Upper lobe of right lung (tissue), 1 donor: ENCODE data around the gene MAST1. TPM values are rescaled to one million over a fixed set of nuclear protein-coding genes. Genes with fewer than 3 reads are reported as not detected.

Experiments used
- ATAC-seq: fragments of 200-7000 bp; cut with Tn5 transposase; one replicate; pipeline ENCODE4 v1.9.1; 2020; ENCODE audit warnings: mild to moderate bottlenecking, moderate library complexity
- DNase-seq: peaks from one replicate; pipeline ENCODE4 v3.0.0-alpha.2; 2020
- H3K27ac ChIP-seq: fragments of 200-600 bp; one replicate; pipeline ENCODE4 v1.8.0; 2022
- H3K27me3 ChIP-seq: fragments of 200-600 bp; one replicate; pipeline ENCODE4 v1.8.0; 2022; ENCODE audit warnings: mild to moderate bottlenecking
- H3K36me3 ChIP-seq: fragments of 200-600 bp; one replicate; pipeline ENCODE4 v1.8.0; 2022
- H3K4me1 ChIP-seq: fragments of 200-600 bp; one replicate; pipeline ENCODE4 v1.8.0; 2022
- H3K4me3 ChIP-seq: fragments of 200-600 bp; one replicate; pipeline ENCODE4 v1.8.0; 2022; ENCODE audit warnings: mild to moderate bottlenecking
- H3K9me3 ChIP-seq: fragments of 200-600 bp; one replicate; pipeline ENCODE4 v1.8.0; 2022
- intact Hi-C: fragments of 100-400 bp; cut with DNase I; formaldehyde crosslinking; loops from one replicate; pipeline ENCODE4 v1.11.0; 2022
- total RNA-seq: library from RNA; stranded (reverse); fragmentation: NEBNext Ultra II Directional; extraction: Animal tissue kit (Norgen Biotek cat#: 25700); gene quantifications from one replicate; pipeline ENCODE4 v1.2.1, GENCODE V29; 2021
- TF ChIP-seq, protein P1 (sequence below): fragments of 200-600 bp; IDR thresholded peaks from one replicate; pipeline ENCODE4 v1.8.0; 2022; ENCODE audit warnings: antibody characterized with exemption
- donor health status: DM: no; HTN: yes; CAD: no; lungs with severe emphysema.

MAST1 gene
- total RNA-seq, 1 donor from 2014 or later = not detected

- H3K27ac ChIP-seq = no peak overlapping the region
- no peak overlapping the region for H3K4me3 ChIP-seq
- no peaks in the 10 kb centered on the region for H3K27me3 ChIP-seq
- peaks cover 25% of the 10 kb centered on the region for H3K36me3 ChIP-seq
- DNase-seq = no peak
- peaks cover 13% of the 10 kb centered on the region for H3K4me1 ChIP-seq
- intact Hi-C loops = no loop called here
- H3K9me3 ChIP-seq = no peaks in the 10 kb centered on the region
- TF ChIP-seq, protein P1, sequence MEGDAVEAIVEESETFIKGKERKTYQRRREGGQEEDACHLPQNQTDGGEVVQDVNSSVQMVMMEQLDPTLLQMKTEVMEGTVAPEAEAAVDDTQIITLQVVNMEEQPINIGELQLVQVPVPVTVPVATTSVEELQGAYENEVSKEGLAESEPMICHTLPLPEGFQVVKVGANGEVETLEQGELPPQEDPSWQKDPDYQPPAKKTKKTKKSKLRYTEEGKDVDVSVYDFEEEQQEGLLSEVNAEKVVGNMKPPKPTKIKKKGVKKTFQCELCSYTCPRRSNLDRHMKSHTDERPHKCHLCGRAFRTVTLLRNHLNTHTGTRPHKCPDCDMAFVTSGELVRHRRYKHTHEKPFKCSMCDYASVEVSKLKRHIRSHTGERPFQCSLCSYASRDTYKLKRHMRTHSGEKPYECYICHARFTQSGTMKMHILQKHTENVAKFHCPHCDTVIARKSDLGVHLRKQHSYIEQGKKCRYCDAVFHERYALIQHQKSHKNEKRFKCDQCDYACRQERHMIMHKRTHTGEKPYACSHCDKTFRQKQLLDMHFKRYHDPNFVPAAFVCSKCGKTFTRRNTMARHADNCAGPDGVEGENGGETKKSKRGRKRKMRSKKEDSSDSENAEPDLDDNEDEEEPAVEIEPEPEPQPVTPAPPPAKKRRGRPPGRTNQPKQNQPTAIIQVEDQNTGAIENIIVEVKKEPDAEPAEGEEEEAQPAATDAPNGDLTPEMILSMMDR = no peak
- no peak for ATAC-seq
Measured at GRCh38 chr19:12893582-12893981, 55.3 kb downstream of the MAST1 start.

- H3K36me3 ChIP-seq = peaks cover 36% of the 10 kb centered on the region
- H3K9me3 ChIP-seq = no peaks in the 10 kb centered on the region
- TF ChIP-seq, protein P1 = no peak
- intact Hi-C loops = no loop called here
- H3K27me3 ChIP-seq = no peaks in the 10 kb centered on the region
- H3K27ac ChIP-seq = no peak overlapping the region
- no peak overlapping the region for H3K4me3 ChIP-seq
- DNase-seq = no peak
- H3K4me1 ChIP-seq = peaks cover 10% of the 10 kb centered on the region
- no peak for ATAC-seq
Measured at GRCh38 chr19:12896460-12896859, 58.1 kb downstream of the MAST1 start.

DNA sequence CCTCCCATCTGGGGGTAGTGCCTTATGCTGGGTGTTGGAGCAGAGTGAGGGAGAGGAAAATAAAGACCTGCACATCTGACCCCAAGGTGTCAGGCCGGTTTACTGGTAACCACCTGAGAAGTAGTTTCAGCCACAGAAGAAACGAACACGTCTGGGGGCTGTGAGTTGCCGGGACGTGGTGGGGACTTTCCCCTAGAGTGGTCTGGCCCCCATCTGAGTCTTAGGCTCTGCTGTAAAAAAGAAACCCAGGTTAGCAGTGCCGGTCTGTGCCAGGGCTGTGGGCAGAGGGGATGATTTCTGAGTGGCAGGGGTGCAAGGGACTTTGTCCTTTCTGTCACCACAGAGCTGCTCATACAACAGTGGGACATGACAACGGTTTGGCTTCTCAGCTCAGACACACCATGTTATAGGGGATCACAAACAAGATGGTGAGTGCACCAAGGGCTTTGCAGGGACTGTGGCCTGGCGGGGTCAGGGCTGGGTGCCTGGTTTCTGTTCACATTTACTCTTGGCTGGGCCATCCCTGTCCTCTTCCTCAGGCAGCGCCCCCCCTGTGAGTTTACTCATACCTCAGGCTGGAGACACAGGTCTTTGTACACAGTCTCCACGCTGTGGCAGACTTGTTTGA, 61.7 kb downstream of the MAST1 start:
- no peak for DNase-seq
- ATAC-seq = no peak
- TF ChIP-seq, protein P1 = no peak
- peaks cover 27% of the 10 kb centered on the region for H3K36me3 ChIP-seq
- no peak overlapping the region for H3K27ac ChIP-seq
- no peaks in the 10 kb centered on the region for H3K9me3 ChIP-seq
- intact Hi-C loops = no loop called here
- H3K4me3 ChIP-seq = no peak overlapping the region
- H3K4me1 ChIP-seq = no peaks in the 10 kb centered on the region
- H3K27me3 ChIP-seq = no peaks in the 10 kb centered on the region

- no peaks in the 10 kb centered on the region for H3K4me1 ChIP-seq
- peak overlapping the region; percentile 24 for H3K27ac ChIP-seq
- H3K4me3 ChIP-seq = no peak overlapping the region
- no peaks in the 10 kb centered on the region for H3K36me3 ChIP-seq
- no peaks in the 10 kb centered on the region for H3K9me3 ChIP-seq
- ATAC-seq (peak; percentile 90), DNase-seq (no peak)
- TF ChIP-seq, protein P1 = no peak
- intact Hi-C loops = no loop called here
- H3K27me3 ChIP-seq = no peaks in the 10 kb centered on the region
Measured at GRCh38 chr19:12907166-12907565, 68.9 kb downstream of the MAST1 start.

DNA sequence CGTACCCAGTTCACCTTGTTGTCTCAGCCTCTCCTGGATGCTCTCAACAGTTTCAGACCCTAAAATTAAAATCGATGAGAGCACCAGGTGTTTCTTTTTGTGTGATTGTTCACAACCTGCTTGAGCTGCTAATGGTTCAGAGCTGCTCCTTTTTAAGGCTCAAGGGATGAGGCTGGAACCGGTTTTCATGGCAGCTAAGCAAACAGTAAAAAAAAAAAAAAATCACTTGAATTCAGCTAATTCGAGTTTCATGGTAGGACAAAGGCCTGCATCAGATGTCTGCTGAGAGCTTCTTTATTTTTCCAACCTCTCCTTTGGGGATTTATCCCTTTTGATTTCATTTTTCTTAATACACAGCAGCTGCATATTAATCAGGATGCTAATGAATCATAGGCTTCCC, 74.3 kb downstream of the MAST1 start:
- TF ChIP-seq, protein P1 = no peak

More for the DNA sequence above, 74.3 kb downstream of the MAST1 start:
- H3K36me3 ChIP-seq = no peaks in the 10 kb centered on the region
- ATAC-seq (no peak), DNase-seq (no peak)
- peak overlapping the region; percentile 60 for H3K27ac ChIP-seq
- H3K9me3 ChIP-seq = no peaks in the 10 kb centered on the region
- peaks cover 20% of the 10 kb centered on the region for H3K4me1 ChIP-seq
- H3K27me3 ChIP-seq = no peaks in the 10 kb centered on the region
- intact Hi-C loops = no loop called here
- H3K4me3 ChIP-seq = peak overlapping the region; percentile 21
